Liver (tissue), 9 donors: Measurements from ENCODE around the gene PPP1R13B. TPM values are rescaled to one million over a fixed set of nuclear protein-coding genes. Genes with fewer than 3 reads are reported as not detected.

ENCODE experiments used
- DNase-seq: peaks from one replicate; pipeline ENCODE4 v3.0.0-alpha.2; 2017; ENCODE audit warnings: low spot score
- H3K27ac ChIP-seq, 2 donors: one replicate each; pipeline ENCODE4 v1.7.0; 2013; ENCODE audit warnings: inconsistent platforms in 2 of 2, low read length in 2 of 2, control low read depth in 1 of 2, low read depth in 1 of 2, mild to moderate bottlenecking in 1 of 2
- H3K27me3 ChIP-seq, 4 donors: one replicate each; pipeline versions ENCODE4 v1.6.1 to v1.7.0; 2013; ENCODE audit warnings: low read length in 3 of 4, inconsistent platforms in 1 of 4, mild to moderate bottlenecking in 1 of 4, moderate library complexity in 1 of 4; ENCODE audit not compliant: control insufficient read depth in 4 of 4, insufficient read depth in 4 of 4
- H3K36me3 ChIP-seq, 4 donors: one replicate each; pipeline versions ENCODE4 v1.6.1 to v1.7.0; 2013; ENCODE audit warnings: low read length in 3 of 4, mild to moderate bottlenecking in 3 of 4, low read depth in 1 of 4, moderate library complexity in 1 of 4; ENCODE audit not compliant: control insufficient read depth in 4 of 4, insufficient read depth in 3 of 4
- H3K4me1 ChIP-seq, 4 donors: one replicate each; pipeline versions ENCODE4 v1.6.1 to v1.7.0; 2013; ENCODE audit warnings: low read length in 3 of 4, mild to moderate bottlenecking in 3 of 4, moderate library complexity in 1 of 4; ENCODE audit not compliant: control insufficient read depth in 4 of 4, insufficient read depth in 4 of 4
- H3K4me3 ChIP-seq, 3 donors: one replicate each; pipeline versions ENCODE4 v1.6.1 to v1.7.0; 2013; ENCODE audit warnings: low read length in 3 of 3, control low read depth in 1 of 3, low read depth in 1 of 3, mild to moderate bottlenecking in 1 of 3
- H3K9ac ChIP-seq, 2 donors: one replicate each; pipeline ENCODE4 v1.7.0; 2013; ENCODE audit warnings: low read length in 2 of 2, mild to moderate bottlenecking in 2 of 2, moderate library complexity in 2 of 2, control low read depth in 1 of 2, low read depth in 1 of 2
- H3K9me3 ChIP-seq, 4 donors: one replicate each; pipeline versions ENCODE4 v1.6.1 to v1.7.0; 2013; ENCODE audit warnings: low read length in 3 of 4; ENCODE audit not compliant: control insufficient read depth in 4 of 4
- EGR1 ChIP-seq, 2 donors: IDR thresholded peaks; 2 replicates each; pipeline ENCODE4 v1.6.1; 2016 to 2018; ENCODE audit warnings: antibody characterized with exemption in 2 of 2, low read depth in 2 of 2
- FOXA1 ChIP-seq: IDR thresholded peaks from 2 replicates; pipeline ENCODE4 v1.6.1; 2016; ENCODE audit warnings: antibody characterized with exemption
- FOXA2 ChIP-seq: IDR thresholded peaks from 2 replicates; pipeline ENCODE4 v1.6.1; 2016; ENCODE audit warnings: antibody characterized with exemption
- GABPA ChIP-seq, 2 donors: IDR thresholded peaks in 1 of 2; conservative IDR thresholded peaks in 1 of 2; 2 replicates each; pipeline ENCODE4 v1.6.1; 2016; ENCODE audit warnings: antibody characterized with exemption in 2 of 2, mild to moderate bottlenecking in 1 of 2, moderate library complexity in 1 of 2
- HNF4A ChIP-seq, 2 donors: conservative IDR thresholded peaks; 2 replicates each; pipeline ENCODE4 v1.6.1; 2016; ENCODE audit warnings: antibody characterized with exemption in 2 of 2, mild to moderate bottlenecking in 2 of 2
- HNF4G ChIP-seq: IDR thresholded peaks from 2 replicates; pipeline ENCODE4 v1.6.1; 2016; ENCODE audit warnings: antibody characterized with exemption
- JUND ChIP-seq, 2 donors: IDR thresholded peaks; 2 replicates each; pipeline ENCODE4 v1.6.1; 2016; ENCODE audit warnings: antibody characterized with exemption in 2 of 2
- MAX ChIP-seq: IDR thresholded peaks from 2 replicates; pipeline ENCODE4 v1.6.1; 2016; ENCODE audit warnings: antibody characterized with exemption
- NR2F2 ChIP-seq: IDR thresholded peaks from 2 replicates; pipeline ENCODE4 v1.6.1; 2016; ENCODE audit warnings: antibody characterized with exemption
- RAD21 ChIP-seq, 2 donors: IDR thresholded peaks; 2 replicates each; pipeline ENCODE4 v1.6.1; 2016; ENCODE audit warnings: antibody characterized with exemption in 2 of 2, mild to moderate bottlenecking in 2 of 2
- RXRA ChIP-seq, 2 donors: IDR thresholded peaks; 2 replicates each; pipeline ENCODE4 v1.6.1; 2017 to 2018; ENCODE audit warnings: antibody characterized with exemption in 2 of 2, mild to moderate bottlenecking in 1 of 2
- SP1 ChIP-seq: IDR thresholded peaks from 2 replicates; pipeline ENCODE4 v1.6.1; 2018; ENCODE audit warnings: antibody characterized with exemption, mild to moderate bottlenecking
- TAF1 ChIP-seq: conservative IDR thresholded peaks from 2 replicates; pipeline ENCODE4 v1.6.1; 2016; ENCODE audit warnings: antibody characterized with exemption, mild to moderate bottlenecking
- YY1 ChIP-seq: IDR thresholded peaks from 2 replicates; pipeline ENCODE4 v1.6.1; 2016; ENCODE audit warnings: antibody characterized with exemption, mild to moderate bottlenecking
- ZBTB33 ChIP-seq: IDR thresholded peaks from 2 replicates; pipeline ENCODE4 v1.6.1; 2016; ENCODE audit warnings: antibody characterized with exemption
- WGBS: extraction: QIAGEN DNeasy Blood & Tissue Kit; methylation state at CpG from one replicate; pipeline ENCODE4 v1.1.7; 2013; 5-methylcytosine and 5-hydroxymethylcytosine counted together
- polyA plus RNA-seq, 2 donors: library from polyadenylated mRNA; stranded (reverse) in 1 of 2; unstranded in 1 of 2; fragments of 200-250 nt in 1 of 2; fragments of >200 nt in 1 of 2; fragmentation: Nextera tagmentation in 1 of 2; extraction: Ambion mirVana in 1 of 2; gene quantifications; one replicate each; pipeline versions ENCODE4 v1.2.1 to v1.2.3, GENCODE V29; 2013 to 2015
- total RNA-seq, 2 donors: library from RNA; depleted of rRNA; stranded (reverse); fragments of >200 nt; gene quantifications; one replicate each; pipeline ENCODE4 v1.2.3, GENCODE V29; 2014
- TF ChIP-seq, protein P1 (sequence below): fragments of 150-350 bp; IDR thresholded peaks from 2 replicates; pipeline ENCODE4 v1.5.1; 2017; ENCODE audit warnings: improper control_type of control experiment, low read depth, low read length; ENCODE audit not compliant: missing input control
- TF ChIP-seq, protein P2 (sequence below): IDR thresholded peaks from 2 replicates; pipeline ENCODE4 v1.6.1; 2016; ENCODE audit warnings: antibody characterized with exemption, mild to moderate bottlenecking
- TF ChIP-seq, protein P3 (sequence below): IDR thresholded peaks from 2 replicates; pipeline ENCODE4 v1.6.1; 2016; ENCODE audit warnings: antibody characterized with exemption
- donor health status: healthy.
- donor health status: healthy.
- donor health status: healthy.
- donor health status: healthy.
- donor health status: healthy.

The PPP1R13B gene
- total and polyA plus RNA-seq, 4 donors = 3.2 to 15.1 (median 5.1) TPM

- Histone ChIP-seq H3K4me1 (peaks cover 27 to 47% (median 36%) of the 10 kb centered on the region in 4 donors), H3K9ac (peak overlapping the region; percentile 42 to 86), H3K36me3 (no peaks in the 10 kb centered on the region), H3K4me3 (peak overlapping the region; percentile 9 to 38 (median 38)), H3K27ac (peak overlapping the region; percentile 93 to 99), H3K27me3 (no peaks in the 10 kb centered on the region), H3K9me3 (no peaks in the 10 kb centered on the region)
- peak; percentile 60 for DNase-seq
- WGBS = 11% methylated on average over 23 of the region's 23 CpGs
- TF ChIP-seq, protein P1, sequence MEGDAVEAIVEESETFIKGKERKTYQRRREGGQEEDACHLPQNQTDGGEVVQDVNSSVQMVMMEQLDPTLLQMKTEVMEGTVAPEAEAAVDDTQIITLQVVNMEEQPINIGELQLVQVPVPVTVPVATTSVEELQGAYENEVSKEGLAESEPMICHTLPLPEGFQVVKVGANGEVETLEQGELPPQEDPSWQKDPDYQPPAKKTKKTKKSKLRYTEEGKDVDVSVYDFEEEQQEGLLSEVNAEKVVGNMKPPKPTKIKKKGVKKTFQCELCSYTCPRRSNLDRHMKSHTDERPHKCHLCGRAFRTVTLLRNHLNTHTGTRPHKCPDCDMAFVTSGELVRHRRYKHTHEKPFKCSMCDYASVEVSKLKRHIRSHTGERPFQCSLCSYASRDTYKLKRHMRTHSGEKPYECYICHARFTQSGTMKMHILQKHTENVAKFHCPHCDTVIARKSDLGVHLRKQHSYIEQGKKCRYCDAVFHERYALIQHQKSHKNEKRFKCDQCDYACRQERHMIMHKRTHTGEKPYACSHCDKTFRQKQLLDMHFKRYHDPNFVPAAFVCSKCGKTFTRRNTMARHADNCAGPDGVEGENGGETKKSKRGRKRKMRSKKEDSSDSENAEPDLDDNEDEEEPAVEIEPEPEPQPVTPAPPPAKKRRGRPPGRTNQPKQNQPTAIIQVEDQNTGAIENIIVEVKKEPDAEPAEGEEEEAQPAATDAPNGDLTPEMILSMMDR = no peak
- TF ChIP-seq EGR1 (IDR thresholded peaks at IDR 0.05; ENCODE audit: low read depth in 2 of 2) (peak in 1 of 2 donors; percentile 3), GABPA (IDR thresholded peaks at IDR 0.05 in 1 of 2, conservative IDR thresholded peaks at IDR 0.05 in 1 of 2) (no peak), FOXA2 (peak; percentile 7), MAX (no peak), RXRA (IDR thresholded peaks at IDR 0.05) (peak in 1 of 2 donors; percentile 45), FOXA1 (no peak), JUND (IDR thresholded peaks at IDR 0.05) (no peak), ZBTB33 (no peak), HNF4A (conservative IDR thresholded peaks at IDR 0.05) (peak in 1 of 2 donors; percentile 38), RAD21 (IDR thresholded peaks at IDR 0.05) (no peak), HNF4G (peak; percentile 6), NR2F2 (peak; percentile 71), TAF1 (no peak), SP1 (peak; percentile 62), YY1 (no peak)
- TF ChIP-seq, protein P2, sequence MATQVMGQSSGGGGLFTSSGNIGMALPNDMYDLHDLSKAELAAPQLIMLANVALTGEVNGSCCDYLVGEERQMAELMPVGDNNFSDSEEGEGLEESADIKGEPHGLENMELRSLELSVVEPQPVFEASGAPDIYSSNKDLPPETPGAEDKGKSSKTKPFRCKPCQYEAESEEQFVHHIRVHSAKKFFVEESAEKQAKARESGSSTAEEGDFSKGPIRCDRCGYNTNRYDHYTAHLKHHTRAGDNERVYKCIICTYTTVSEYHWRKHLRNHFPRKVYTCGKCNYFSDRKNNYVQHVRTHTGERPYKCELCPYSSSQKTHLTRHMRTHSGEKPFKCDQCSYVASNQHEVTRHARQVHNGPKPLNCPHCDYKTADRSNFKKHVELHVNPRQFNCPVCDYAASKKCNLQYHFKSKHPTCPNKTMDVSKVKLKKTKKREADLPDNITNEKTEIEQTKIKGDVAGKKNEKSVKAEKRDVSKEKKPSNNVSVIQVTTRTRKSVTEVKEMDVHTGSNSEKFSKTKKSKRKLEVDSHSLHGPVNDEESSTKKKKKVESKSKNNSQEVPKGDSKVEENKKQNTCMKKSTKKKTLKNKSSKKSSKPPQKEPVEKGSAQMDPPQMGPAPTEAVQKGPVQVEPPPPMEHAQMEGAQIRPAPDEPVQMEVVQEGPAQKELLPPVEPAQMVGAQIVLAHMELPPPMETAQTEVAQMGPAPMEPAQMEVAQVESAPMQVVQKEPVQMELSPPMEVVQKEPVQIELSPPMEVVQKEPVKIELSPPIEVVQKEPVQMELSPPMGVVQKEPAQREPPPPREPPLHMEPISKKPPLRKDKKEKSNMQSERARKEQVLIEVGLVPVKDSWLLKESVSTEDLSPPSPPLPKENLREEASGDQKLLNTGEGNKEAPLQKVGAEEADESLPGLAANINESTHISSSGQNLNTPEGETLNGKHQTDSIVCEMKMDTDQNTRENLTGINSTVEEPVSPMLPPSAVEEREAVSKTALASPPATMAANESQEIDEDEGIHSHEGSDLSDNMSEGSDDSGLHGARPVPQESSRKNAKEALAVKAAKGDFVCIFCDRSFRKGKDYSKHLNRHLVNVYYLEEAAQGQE = peak; percentile 91
- TF ChIP-seq, protein P3, sequence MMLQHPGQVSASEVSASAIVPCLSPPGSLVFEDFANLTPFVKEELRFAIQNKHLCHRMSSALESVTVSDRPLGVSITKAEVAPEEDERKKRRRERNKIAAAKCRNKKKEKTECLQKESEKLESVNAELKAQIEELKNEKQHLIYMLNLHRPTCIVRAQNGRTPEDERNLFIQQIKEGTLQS = no peak
Measured at GRCh38 chr14:103880348-103881267, 33.2 kb upstream of the PPP1R13B start.
